SK-N-SH (cell line): ENCODE data around the gene FSD1. TPM values are rescaled to one million over a fixed set of nuclear protein-coding genes. Genes with fewer than 3 reads are reported as not detected.

Source experiments
- CTCF ChIA-PET: fragments of 300-600, 350-600 bp; formaldehyde crosslinking; extraction: SDS; loops from one replicate; lab custom pipeline; 2021; lab: Yijun Ruan, JAX
- POLR2A ChIA-PET: fragments of 350-600 bp; sonication (Branson Sonifier 250); formaldehyde crosslinking; extraction: SDS; loops from one replicate; lab custom pipeline; 2020; ENCODE audit warnings: antibody characterized with exemption, inconsistent platforms; lab: Yijun Ruan, JAX
- DNase-seq: peaks from one replicate; pipeline ENCODE4 v3.0.0; 2012
- H2AFZ ChIP-seq: fragments of 200-600 bp; sonication (generic); 2 replicates; pipeline ENCODE4 v1.8.1; 2016; ENCODE audit warnings: antibody characterized with exemption, mild to moderate bottlenecking, low read depth
- H3F3A ChIP-seq: fragments of 200-600 bp; sonication (generic); replicated peaks from 2 replicates; pipeline ENCODE3; 2016; ENCODE audit warnings: antibody characterized with exemption, mild to moderate bottlenecking; ENCODE audit not compliant: insufficient read depth
- H3K27ac ChIP-seq, 2 experiments: fragments of 200-500 bp in 1 of 2; fragments of 200-600 bp in 1 of 2; sonication (Bioruptor generic) in 1 of 2; sonication (generic), shearing (Covaris generic) in 1 of 2; 2 replicates each; pipeline versions ENCODE4 v1.5.1 to v1.6.1; 2014 to 2016; ENCODE audit warnings: low read depth in 2 of 2, inconsistent platforms in 1 of 2, low read length in 1 of 2, mild to moderate bottlenecking in 1 of 2, mixed read lengths in 1 of 2
- H3K27me3 ChIP-seq: fragments of 200-600 bp; sonication (generic), shearing (Covaris generic); 2 replicates; pipeline ENCODE4 v1.6.1; 2016; ENCODE audit warnings: mixed run types; ENCODE audit not compliant: insufficient read depth
- H3K36me3 ChIP-seq, 2 experiments: fragments of 200-500 bp in 1 of 2; fragments of 200-600 bp in 1 of 2; sonication (Bioruptor generic) in 1 of 2; sonication (generic) in 1 of 2; replicated peaks in 1 of 2; 2 replicates each; pipeline versions ENCODE3 to v1.5.1; 2014 to 2016; ENCODE audit warnings: low read length in 1 of 2, mild to moderate bottlenecking in 1 of 2; ENCODE audit not compliant: insufficient read depth in 2 of 2, control insufficient read depth in 1 of 2
- H3K4me1 ChIP-seq, 2 experiments: fragments of 200-500 bp in 1 of 2; fragments of 200-600 bp in 1 of 2; sonication (Bioruptor generic) in 1 of 2; sonication (generic), shearing (Covaris generic) in 1 of 2; 2 replicates each; pipeline versions ENCODE4 v1.5.1 to v1.6.1; 2014 to 2016; ENCODE audit warnings: low read depth in 1 of 2, low read length in 1 of 2, mixed run types in 1 of 2; ENCODE audit not compliant: insufficient read depth in 2 of 2, control insufficient read depth in 1 of 2
- H3K4me2 ChIP-seq: fragments of 200-600 bp; sonication (generic), shearing (Covaris generic); 2 replicates; pipeline ENCODE4 v1.6.1; 2017; ENCODE audit warnings: mixed run types
- H3K4me3 ChIP-seq, 2 experiments: fragments of 200-500 bp in 1 of 2; fragments of 200-600 bp in 1 of 2; sonication (Bioruptor generic) in 1 of 2; sonication (generic), shearing (Covaris generic) in 1 of 2; 2 replicates each; pipeline versions ENCODE4 v1.5.1 to v1.8.1; 2014 to 2016; ENCODE audit warnings: low read depth in 2 of 2, inconsistent platforms in 1 of 2, low read length in 1 of 2, mild to moderate bottlenecking in 1 of 2, mixed read lengths in 1 of 2, moderate library complexity in 1 of 2
- H3K79me2 ChIP-seq: fragments of 200-600 bp; sonication (generic); 2 replicates; pipeline ENCODE4 v1.8.1; 2017; ENCODE audit warnings: mild to moderate bottlenecking; ENCODE audit not compliant: insufficient read depth
- H3K9ac ChIP-seq: fragments of 200-600 bp; sonication (generic); 2 replicates; pipeline ENCODE4 v1.6.1; 2017; ENCODE audit warnings: mixed run types
- H3K9me2 ChIP-seq: fragments of 200-600 bp; sonication (generic); 2 replicates; pipeline ENCODE4 v1.6.1; 2017; ENCODE audit warnings: mixed run types
- H3K9me3 ChIP-seq: fragments of 200-600 bp; sonication (generic); 2 replicates; pipeline ENCODE4 v1.6.1; 2017; ENCODE audit warnings: mixed run types, mild to moderate bottlenecking, moderate library complexity
- H4K20me1 ChIP-seq: fragments of 200-600 bp; sonication (generic); 2 replicates; pipeline ENCODE4 v1.6.1; 2017; ENCODE audit warnings: mild to moderate bottlenecking, mixed run types; ENCODE audit not compliant: insufficient read depth
- CHD2 ChIP-seq: fragments of 150-350 bp; IDR thresholded peaks from 2 replicates; pipeline ENCODE4 v1.6.1; 2018; ENCODE audit warnings: low read length; ENCODE audit not compliant: partially characterized antibody
- ELF1 ChIP-seq: IDR thresholded peaks from 2 replicates; pipeline ENCODE4 v1.4.0; 2012
- EP300 ChIP-seq, 2 experiments: IDR thresholded peaks; 2 replicates each; pipeline versions ENCODE4 v1.4.0 to v1.6.1; 2012; ENCODE audit warnings: borderline replicate concordance in 1 of 2, low read depth in 1 of 2, low read length in 1 of 2
- FOXM1 ChIP-seq: IDR thresholded peaks from 2 replicates; pipeline ENCODE4 v1.4.0; 2012; ENCODE audit warnings: low read depth, mild to moderate bottlenecking
- GATA2 ChIP-seq: sonication (generic); formaldehyde crosslinking; IDR thresholded peaks from 2 replicates; pipeline ENCODE4 v1.5.0; 2020; ENCODE audit warnings: mild to moderate bottlenecking, missing genetic modification reagents
- MXI1 ChIP-seq: IDR thresholded peaks from 2 replicates; pipeline ENCODE4 v1.6.1; 2012; ENCODE audit warnings: mild to moderate bottlenecking, low read depth, low read length, improper control_type of control experiment
- RAD21 ChIP-seq: IDR thresholded peaks from 2 replicates; pipeline ENCODE4 v1.6.1; 2012; ENCODE audit warnings: mild to moderate bottlenecking, low read length
- RFX5 ChIP-seq: IDR thresholded peaks from 2 replicates; pipeline ENCODE4 v1.6.1; 2012; ENCODE audit warnings: mild to moderate bottlenecking, improper control_type of control experiment, low read length
- SMC3 ChIP-seq: IDR thresholded peaks from 2 replicates; pipeline ENCODE4 v1.6.1; 2012; ENCODE audit warnings: low read depth, low read length, improper control_type of control experiment
- TAF1 ChIP-seq: IDR thresholded peaks from 2 replicates; pipeline ENCODE4 v1.6.1; 2012; ENCODE audit warnings: low read depth, mild to moderate bottlenecking, low read length, moderate library complexity, borderline replicate concordance
- TCF12 ChIP-seq: IDR thresholded peaks from 2 replicates; pipeline ENCODE4 v1.4.0; 2012
- YY1 ChIP-seq: IDR thresholded peaks from 2 replicates; pipeline ENCODE4 v1.4.0; 2012; ENCODE audit warnings: low read depth, mild to moderate bottlenecking
- WGBS: methylation state at CpG from one replicate; pipeline ENCODE4 v1.1.6; 2017; ENCODE audit warnings: low lambda C conversion rate; 5-methylcytosine and 5-hydroxymethylcytosine counted together
- polyA plus RNA-seq, 3 experiments: library from polyadenylated mRNA; depleted of rRNA; stranded (reverse); fragments of >200 nt; gene quantifications; 2 replicates each; pipeline ENCODE4 v1.2.3, GENCODE V29; 2012
- TF ChIP-seq, protein P1 (sequence below): IDR thresholded peaks from 2 replicates; pipeline ENCODE4 v1.4.0; 2012; ENCODE audit warnings: low read depth, borderline replicate concordance

The FSD1 gene
- polyA plus RNA-seq, 1 of the 3 experiments (the other 2 are of a cell fraction) = 49.0 TPM

DNA sequence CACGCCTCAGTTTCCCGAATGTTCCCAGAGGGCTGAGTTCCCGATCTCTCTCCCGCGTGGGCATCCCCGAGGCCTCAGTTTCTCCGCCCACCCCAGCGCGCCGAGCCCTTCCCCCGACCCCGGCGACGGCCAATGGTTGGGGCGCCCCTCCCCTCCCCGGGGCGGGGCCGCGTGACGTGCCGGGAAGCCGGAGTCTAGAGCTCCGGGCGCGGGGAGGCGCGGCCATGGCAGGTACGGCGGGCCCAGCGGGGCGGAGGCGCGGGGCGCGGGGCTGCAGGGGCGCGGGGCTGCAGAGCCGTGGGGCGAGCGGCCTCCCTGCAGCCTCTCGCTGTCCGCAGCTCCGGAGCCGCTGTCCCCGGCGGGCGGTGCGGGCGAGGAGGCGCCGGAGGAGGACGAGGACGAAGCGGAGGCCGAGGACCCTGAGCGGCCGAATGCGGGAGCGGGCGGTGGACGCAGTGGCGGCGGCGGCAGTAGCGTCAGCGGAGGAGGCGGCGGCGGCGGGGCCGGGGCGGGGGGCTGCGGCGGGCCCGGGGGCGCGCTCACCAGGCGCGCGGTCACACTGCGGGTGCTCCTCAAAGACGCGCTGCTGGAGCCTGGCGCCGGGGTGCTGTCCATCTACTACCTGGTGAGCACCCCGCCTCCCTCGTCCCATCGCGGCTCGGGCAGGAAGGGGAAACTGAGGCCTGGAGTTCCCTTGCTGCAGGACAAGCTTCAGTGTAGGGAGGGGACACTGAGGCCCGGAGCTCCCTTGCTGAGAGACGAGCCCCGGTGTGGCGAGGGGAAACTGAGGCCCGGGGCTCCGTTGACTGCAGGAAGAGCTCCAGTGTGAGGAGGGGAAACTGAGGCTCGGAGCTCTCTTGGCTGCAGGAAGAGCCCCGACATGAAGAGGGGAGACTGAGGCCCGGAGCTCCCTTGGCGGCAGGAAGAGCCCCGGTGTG lies 39.2 kb downstream of the FSD1 start, which contains the start of gene MPND:
MPND (plus strand) TSS at position 193 of the 938 bp plus-strand sequence; CDS start at position 225, 32 bp downstream.
- POLR2A ChIA-PET = interaction anchor here (0.5 to 3.6 kb wide), 17 partner anchors 10 to 97 kb away, joined by 3 to 32 read pairs (median 5); partner anchors contain the start of genes FSD1, SH3GL1, SHD and YJU2
- no peaks in the 10 kb centered on the region for H3K9me3 ChIP-seq
- DNase-seq = peak; percentile 94
- H3K36me3 ChIP-seq = peaks cover 2 to 8% of the 10 kb centered on the region in 2 experiments
- H3K79me2 ChIP-seq = 0 out of 2 replicates have a peak, but pooled peaks cover 5% of the 10 kb centered on the region
- H3K27ac ChIP-seq = peak within 1 kb of the TSS; percentile 72 to 91
- no peaks in the 10 kb centered on the region for H3F3A ChIP-seq
- peak within 1 kb of the TSS; percentile 63 to 69 for H3K4me3 ChIP-seq
- peak within 1 kb of the TSS; percentile 91 for H3K4me2 ChIP-seq
- H3K9me2 ChIP-seq = no peaks in the 10 kb centered on the region
- peak within 1 kb of the TSS; percentile 78 for H3K9ac ChIP-seq
- TF ChIP-seq YY1 (peak; percentile 55; the same call in 1 of the 2 replicates), MXI1 (peak; percentile 28; the same call in 1 of the 2 replicates), TAF1 (0 out of 2 replicates have a peak, but pooled peaks have one; percentile 34), GATA2 (CRISPR knock-in tag) (no peak), CHD2 (peak; percentile 54), RFX5 (0 out of 2 replicates have a peak, but pooled peaks have one; percentile 26), SMC3 (no peak)
- no peaks in the 10 kb centered on the region for H3K27me3 ChIP-seq
- peak within 1 kb of the TSS; percentile 91 for H2AFZ ChIP-seq
- peaks cover 0 to 11% of the 10 kb centered on the region in 2 experiments; a peak in 1 of 4 replicates for H3K4me1 ChIP-seq
- 9% methylated on average over 16 of the region's 101 CpGs for WGBS
- CTCF ChIA-PET = interaction anchor here (0.6 to 4.7 kb wide), 19 partner anchors 10 to 111 kb away, joined by 3 to 50 read pairs (median 4); partner anchors contain the start of genes SH3GL1 and YJU2
- H4K20me1 ChIP-seq = no peaks in the 10 kb centered on the region

DNA sequence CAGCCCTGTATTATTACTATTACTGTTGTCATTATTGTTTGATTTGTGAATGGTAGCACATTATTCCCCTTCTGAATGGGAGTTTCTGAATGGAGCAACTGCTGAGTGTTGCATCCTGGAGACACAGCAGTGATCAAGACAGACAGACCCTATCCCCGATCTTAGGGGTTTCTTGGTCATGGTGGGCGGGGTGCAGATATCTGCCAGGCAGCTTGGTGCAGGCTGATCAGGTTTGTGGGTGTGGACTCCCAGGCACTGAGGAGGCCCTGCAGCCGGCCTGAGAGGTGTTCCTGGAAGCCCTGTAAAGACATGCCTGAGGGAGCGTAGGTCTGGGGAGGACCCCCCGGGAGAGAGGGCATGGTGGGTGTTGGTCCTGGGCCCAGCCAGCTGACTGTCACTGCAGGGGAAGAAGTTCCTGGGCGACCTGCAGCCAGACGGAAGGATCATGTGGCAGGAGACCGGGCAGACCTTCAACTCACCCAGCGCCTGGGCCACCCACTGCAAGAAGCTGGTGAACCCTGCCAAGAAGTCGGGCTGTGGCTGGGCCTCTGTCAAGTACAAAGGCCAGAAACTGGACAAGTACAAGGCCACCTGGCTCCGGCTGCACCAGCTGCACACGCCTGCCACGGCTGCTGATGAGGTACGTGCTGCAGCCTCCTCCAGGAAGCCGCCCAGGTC lies 41.1 kb downstream of the FSD1 start:
- Histone ChIP-seq H3K79me2 (0 out of 2 replicates have a peak, but pooled peaks cover 5% of the 10 kb centered on the region), H3K27ac (no peak overlapping the region), H3K4me3 (no peak overlapping the region), H3K36me3 (peaks cover 2 to 11% of the 10 kb centered on the region in 2 experiments), H2AFZ (no peak overlapping the region), H3K4me1 (peaks cover 0 to 11% of the 10 kb centered on the region in 2 experiments; a peak in 1 of 4 replicates), H3K9me3 (no peaks in the 10 kb centered on the region), H4K20me1 (no peaks in the 10 kb centered on the region), H3K9ac (no peak overlapping the region), H3F3A (no peaks in the 10 kb centered on the region), H3K27me3 (no peaks in the 10 kb centered on the region), H3K9me2 (no peaks in the 10 kb centered on the region), H3K4me2 (no peak overlapping the region)
- TF ChIP-seq RAD21 (no peak), FOXM1 (no peak), EP300 (IDR thresholded peaks at IDR 0.05; ENCODE audit: borderline replicate concordance in 1 of 2, low read depth in 1 of 2, low read length in 1 of 2) (no peak), ELF1 (no peak), TCF12 (no peak), TAF1 (no peak)
- TF ChIP-seq, protein P1, sequence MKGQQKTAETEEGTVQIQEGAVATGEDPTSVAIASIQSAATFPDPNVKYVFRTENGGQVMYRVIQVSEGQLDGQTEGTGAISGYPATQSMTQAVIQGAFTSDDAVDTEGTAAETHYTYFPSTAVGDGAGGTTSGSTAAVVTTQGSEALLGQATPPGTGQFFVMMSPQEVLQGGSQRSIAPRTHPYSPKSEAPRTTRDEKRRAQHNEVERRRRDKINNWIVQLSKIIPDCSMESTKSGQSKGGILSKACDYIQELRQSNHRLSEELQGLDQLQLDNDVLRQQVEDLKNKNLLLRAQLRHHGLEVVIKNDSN = no peak
- ChIA-PET POLR2A (interaction anchor here (0.7 to 0.8 kb wide), 2 partner anchors 35 to 99 kb away, joined by 4 to 9 read pairs; partner anchors contain the start of gene YJU2), CTCF (interaction anchor here (0.7 to 4.7 kb wide), 5 partner anchors 17 to 99 kb away, joined by 3 to 50 read pairs (median 3); partner anchors contain the start of gene YJU2)
- WGBS = 91% methylated on average over 8 of the region's 15 CpGs
- no peak for DNase-seq
